Measurements from ENCODE around the gene RTL1.

DNA sequence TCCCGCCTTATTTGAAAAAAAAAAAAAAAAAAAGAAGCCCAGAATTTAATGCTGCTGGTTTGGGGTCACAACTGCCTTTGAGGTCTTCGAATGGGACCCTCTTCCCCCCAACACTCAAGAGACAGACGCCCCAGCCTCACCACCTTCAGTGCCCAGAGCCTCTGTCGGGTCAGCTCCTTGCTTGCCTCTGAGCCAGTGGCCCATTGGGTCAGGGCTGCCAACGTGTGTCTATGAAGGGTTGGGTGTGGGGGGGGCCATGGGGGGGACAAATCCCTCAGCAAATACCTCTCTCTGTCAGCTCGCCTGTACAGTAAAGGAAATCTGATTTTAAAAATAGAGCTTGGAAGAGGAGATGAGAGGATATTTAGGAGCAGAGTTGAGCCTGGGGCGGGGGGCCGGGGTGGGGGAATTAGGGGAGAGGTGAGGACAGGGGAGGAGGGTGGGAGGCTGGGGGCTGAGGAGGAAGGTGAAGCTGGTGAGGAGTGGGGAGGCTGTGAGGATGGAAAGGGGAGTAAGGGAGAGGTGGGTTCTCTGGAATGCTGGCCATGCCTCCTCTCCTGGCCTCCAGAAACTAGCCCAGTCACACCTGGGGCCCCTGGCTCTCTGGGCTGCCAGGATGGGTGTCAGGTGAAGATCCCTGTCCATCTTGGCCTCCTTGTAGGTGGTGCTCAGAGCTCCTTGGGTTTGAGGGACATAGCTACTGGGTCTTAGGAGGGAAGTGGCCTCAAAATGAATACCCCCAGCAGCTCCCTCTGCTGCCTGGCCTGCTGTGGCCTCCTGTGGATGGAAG, 13.3 kb downstream of the RTL1 start:
- TF ChIP-seq EZH2 (IDR thresholded peaks at IDR 0.05; ENCODE audit: low read length, missing control alignments) (no peak), CTCF (conservative IDR thresholded peaks at IDR 0.05 in 1 of 2, IDR thresholded peaks at IDR 0.05 in 1 of 2; ENCODE audit: low read depth in 1 of 2, low read length in 2 of 2) (no peak)

All from fibroblast of lung (primary cell).